Effector CD4-positive, alpha-beta T cell (primary cell): Measurements from ENCODE around the gene VTI1A.
"Not testable (repeated sequence)": the region's sequence is repeated elsewhere in the genome, so short reads cannot be mapped to it uniquely, and the experiment has no call there.

Experiments
- DNase-seq: peaks from one replicate; pipeline ENCODE4 v3.0.0-alpha.2; 2020

VTI1A gene

GRCh38 chr10:112454910-112455779, 8.1 kb downstream of the VTI1A start:
- DNase-seq: no peak

GRCh38 chr10:112456533-112456932, 9.5 kb downstream of the VTI1A start:
- DNase-seq: no peak

- no peak for DNase-seq
These were observed 13.4 kb downstream of the VTI1A start for GRCh38 chr10:112460366-112460765.

- DNase-seq: no peak
These were observed 14.2 kb downstream of the VTI1A start for GRCh38 chr10:112461029-112461887.

- not testable (repeated sequence) for DNase-seq
These were observed 17.1 kb downstream of the VTI1A start for GRCh38 chr10:112464074-112464473.

GRCh38 chr10:112465299-112465883, 18.4 kb downstream of the VTI1A start:
- no peak for DNase-seq

- DNase-seq: no peak
These were observed 19.8 kb downstream of the VTI1A start for GRCh38 chr10:112466802-112467201.

- no peak for DNase-seq
These were observed 20.6 kb downstream of the VTI1A start for GRCh38 chr10:112467541-112468075.

GRCh38 chr10:112471878-112472487, 25.0 kb downstream of the VTI1A start:
- no peak for DNase-seq

GRCh38 chr10:112475575-112476218, 28.7 kb downstream of the VTI1A start:
- DNase-seq: no peak

- no peak for DNase-seq
These were observed 34.6 kb downstream of the VTI1A start for GRCh38 chr10:112481602-112482001.

- no peak for DNase-seq
These were observed 37.4 kb downstream of the VTI1A start for GRCh38 chr10:112484399-112484798.

GRCh38 chr10:112487964-112488363, 40.9 kb downstream of the VTI1A start:
- no peak for DNase-seq

GRCh38 chr10:112490545-112490944, 43.5 kb downstream of the VTI1A start:
- no peak for DNase-seq

- DNase-seq: no peak
These were observed 44.1 kb downstream of the VTI1A start for GRCh38 chr10:112491144-112491543.

- no peak for DNase-seq
These were observed 45.7 kb downstream of the VTI1A start for GRCh38 chr10:112492736-112493135.

- no peak for DNase-seq
These were observed 50.4 kb downstream of the VTI1A start for GRCh38 chr10:112497347-112497950.

GRCh38 chr10:112498806-112499205, 51.8 kb downstream of the VTI1A start:
- DNase-seq: no peak

- not testable (repeated sequence) for DNase-seq
These were observed 53.0 kb downstream of the VTI1A start for GRCh38 chr10:112499985-112500384.

- no peak for DNase-seq
These were observed 55.5 kb downstream of the VTI1A start for GRCh38 chr10:112502536-112502935.

- DNase-seq: no peak
These were observed 56.6 kb downstream of the VTI1A start for GRCh38 chr10:112503643-112504042.

- DNase-seq: no peak
These were observed 60.0 kb downstream of the VTI1A start for GRCh38 chr10:112507046-112507445.
